Nephron progenitor cell (in vitro differentiated cells): ENCODE results near the gene RAPGEF2.
A peak's percentile ranks its signal among the peaks of the same experiment; 100 is the strongest.

Experiments used
- DNase-seq: peaks from one replicate; pipeline ENCODE4 v3.0.0; 2021
- H3K27ac Mint-ChIP-seq: 2 replicates; pipeline ENCODE4 v1.8.0; 2021; ENCODE audit warnings: mild to moderate bottlenecking, moderate library complexity, mixed read lengths
- H3K27me3 Mint-ChIP-seq: 2 replicates; pipeline ENCODE4 v1.8.0; 2021; ENCODE audit warnings: mild to moderate bottlenecking, low read depth, mixed read lengths; ENCODE audit not compliant: poor library complexity
- H3K36me3 Mint-ChIP-seq: 2 replicates; pipeline ENCODE4 v1.8.0; 2021; ENCODE audit warnings: low read depth, mixed read lengths
- H3K4me1 Mint-ChIP-seq: 2 replicates; pipeline ENCODE4 v1.8.0; 2021; ENCODE audit warnings: mixed read lengths
- H3K4me3 Mint-ChIP-seq: 2 replicates; pipeline ENCODE4 v1.8.0; 2021; ENCODE audit warnings: mild to moderate bottlenecking, moderate library complexity, mixed read lengths
- H3K9me3 Mint-ChIP-seq: 2 replicates; pipeline ENCODE4 v1.8.0; 2021; ENCODE audit warnings: mild to moderate bottlenecking, moderate library complexity, mixed read lengths
- CTCF ChIP-seq: fragments of 200-600 bp; sonication (generic); IDR thresholded peaks from 2 replicates; pipeline ENCODE4 v1.5.0; 2021; ENCODE audit warnings: antibody characterized with exemption

The RAPGEF2 gene

GRCh38 chr4:159162576-159162975 is 59.7 kb downstream of the RAPGEF2 start:
- no peak for TF ChIP-seq CTCF
- Mint-ChIP-seq H3K9me3 (peaks cover 12% of the 10 kb centered on the region), H3K27ac (no peak overlapping the region), H3K36me3 (no peaks in the 10 kb centered on the region), H3K4me1 (peaks cover 16% of the 10 kb centered on the region), H3K27me3 (no peaks in the 10 kb centered on the region), H3K4me3 (no peak overlapping the region)
- DNase-seq = no peak

- Mint-ChIP-seq H3K9me3 (peaks cover 12% of the 10 kb centered on the region), H3K4me3 (no peak overlapping the region), H3K27me3 (no peaks in the 10 kb centered on the region), H3K4me1 (peaks cover 6% of the 10 kb centered on the region), H3K27ac (no peak overlapping the region), H3K36me3 (no peaks in the 10 kb centered on the region)
- no peak for TF ChIP-seq CTCF
- no peak for DNase-seq
Measured at GRCh38 chr4:159163521-159163920, 60.6 kb downstream of the RAPGEF2 start.

- peaks cover 9% of the 10 kb centered on the region for H3K9me3 Mint-ChIP-seq
- no peak for DNase-seq
- no peak overlapping the region for H3K27ac Mint-ChIP-seq
- TF ChIP-seq CTCF = no peak
- H3K4me1 Mint-ChIP-seq = peaks cover 22% of the 10 kb centered on the region
- H3K27me3 Mint-ChIP-seq = no peaks in the 10 kb centered on the region
- no peak overlapping the region for H3K4me3 Mint-ChIP-seq
- no peaks in the 10 kb centered on the region for H3K36me3 Mint-ChIP-seq
Measured at GRCh38 chr4:159169404-159170302, 66.8 kb downstream of the RAPGEF2 start.

GRCh38 chr4:159171287-159171686 is 68.4 kb downstream of the RAPGEF2 start:
- no peak for DNase-seq
- no peak for TF ChIP-seq CTCF

GRCh38 chr4:159173886-159174285 is 71.0 kb downstream of the RAPGEF2 start:
- H3K36me3 Mint-ChIP-seq = no peaks in the 10 kb centered on the region
- no peaks in the 10 kb centered on the region for H3K27me3 Mint-ChIP-seq
- DNase-seq = no peak
- no peak for TF ChIP-seq CTCF
- H3K4me1 Mint-ChIP-seq = peaks cover 40% of the 10 kb centered on the region
- no peak overlapping the region for H3K4me3 Mint-ChIP-seq
- H3K27ac Mint-ChIP-seq = peak overlapping the region; percentile 15
- no peaks in the 10 kb centered on the region for H3K9me3 Mint-ChIP-seq

More at GRCh38 chr4:159171287-159171686, 68.4 kb downstream of the RAPGEF2 start:
- Mint-ChIP-seq H3K4me3 (no peak overlapping the region), H3K4me1 (peaks cover 35% of the 10 kb centered on the region), H3K27ac (no peak overlapping the region), H3K9me3 (peaks cover 9% of the 10 kb centered on the region), H3K36me3 (no peaks in the 10 kb centered on the region), H3K27me3 (no peaks in the 10 kb centered on the region)

- H3K4me1 Mint-ChIP-seq = peaks cover 47% of the 10 kb centered on the region
- no peaks in the 10 kb centered on the region for H3K27me3 Mint-ChIP-seq
- H3K9me3 Mint-ChIP-seq = no peaks in the 10 kb centered on the region
- H3K27ac Mint-ChIP-seq = no peak overlapping the region
- no peak for TF ChIP-seq CTCF
- DNase-seq = no peak
- no peaks in the 10 kb centered on the region for H3K36me3 Mint-ChIP-seq
- no peak overlapping the region for H3K4me3 Mint-ChIP-seq
Measured at GRCh38 chr4:159174645-159175084, 71.8 kb downstream of the RAPGEF2 start.
